ENCODE measurements around the gene HLA-DOA. TPM values are rescaled to one million over a fixed set of nuclear protein-coding genes. Genes with fewer than 3 reads are reported as not detected.

HLA-DOA gene
- total RNA-seq, 2 donors from 2014 or later: 0.56 to 7.8 TPM

- peaks cover 27% of the 10 kb centered on the region for H3K27me3 Mint-ChIP-seq
These were observed 9.3 kb downstream of the HLA-DOA start for GRCh38 chr6:33000055-33000454.

GRCh38 chr6:32995448-32995847 is 13.9 kb downstream of the HLA-DOA start:
- peaks cover 8% of the 10 kb centered on the region for H3K27me3 Mint-ChIP-seq
- H3K4me1 Mint-ChIP-seq: peaks cover 5% of the 10 kb centered on the region
- H3K27ac Mint-ChIP-seq: no peak overlapping the region
- no peaks in the 10 kb centered on the region for H3K36me3 Mint-ChIP-seq (ENCODE audit: low read depth)
- ATAC-seq (replicated peaks): no peak
- no peak overlapping the region for H3K4me3 Mint-ChIP-seq
- no peaks in the 10 kb centered on the region for H3K9me3 Mint-ChIP-seq

More at GRCh38 chr6:33000055-33000454, 9.3 kb downstream of the HLA-DOA start:
- Mint-ChIP-seq H3K4me1 (peaks cover 6% of the 10 kb centered on the region), H3K27ac (no peak overlapping the region), H3K4me3 (no peak overlapping the region), H3K36me3 (ENCODE audit: low read depth) (no peaks in the 10 kb centered on the region), H3K9me3 (no peaks in the 10 kb centered on the region)
- peak; percentile 73 for ATAC-seq (replicated peaks)

GRCh38 chr6:32993363-32993973 is 15.9 kb downstream of the HLA-DOA start:
- Mint-ChIP-seq H3K4me3 (no peak overlapping the region), H3K27me3 (peaks cover 3% of the 10 kb centered on the region), H3K9me3 (no peaks in the 10 kb centered on the region), H3K36me3 (ENCODE audit: low read depth) (no peaks in the 10 kb centered on the region), H3K4me1 (no peaks in the 10 kb centered on the region), H3K27ac (no peak overlapping the region)
- no peak for ATAC-seq (replicated peaks)

- H3K27me3 Mint-ChIP-seq: peaks cover 3% of the 10 kb centered on the region
- no peaks in the 10 kb centered on the region for H3K4me1 Mint-ChIP-seq
- H3K9me3 Mint-ChIP-seq: no peaks in the 10 kb centered on the region
- H3K4me3 Mint-ChIP-seq: no peak overlapping the region
- H3K36me3 Mint-ChIP-seq (ENCODE audit: low read depth): no peaks in the 10 kb centered on the region
- no peak for ATAC-seq (replicated peaks)
- no peak overlapping the region for H3K27ac Mint-ChIP-seq
These were observed 17.4 kb downstream of the HLA-DOA start for GRCh38 chr6:32991972-32992371.

- Mint-ChIP-seq H3K27ac (no peak overlapping the region), H3K27me3 (peaks cover 3% of the 10 kb centered on the region), H3K4me1 (peaks cover 3% of the 10 kb centered on the region), H3K4me3 (no peak overlapping the region), H3K36me3 (ENCODE audit: low read depth) (no peaks in the 10 kb centered on the region), H3K9me3 (no peaks in the 10 kb centered on the region)
- no peak for ATAC-seq (replicated peaks)
These were observed 20.0 kb downstream of the HLA-DOA start for GRCh38 chr6:32989368-32989767.

- peak; percentile 74 for ATAC-seq (replicated peaks)
- peaks cover 14% of the 10 kb centered on the region for H3K4me1 Mint-ChIP-seq
- no peak overlapping the region for H3K27ac Mint-ChIP-seq
These were observed 24.6 kb downstream of the HLA-DOA start for GRCh38 chr6:32984622-32985389.

GRCh38 chr6:32983964-32984621 is 25.3 kb downstream of the HLA-DOA start:
- Mint-ChIP-seq H3K36me3 (ENCODE audit: low read depth) (peaks cover 38% of the 10 kb centered on the region), H3K4me3 (no peak overlapping the region), H3K27ac (peak overlapping the region; percentile 55), H3K4me1 (peaks cover 14% of the 10 kb centered on the region), H3K9me3 (no peaks in the 10 kb centered on the region), H3K27me3 (no peaks in the 10 kb centered on the region)
- ATAC-seq (replicated peaks): peak; percentile 41

More at GRCh38 chr6:32984622-32985389, 24.6 kb downstream of the HLA-DOA start:
- no peak overlapping the region for H3K4me3 Mint-ChIP-seq
- H3K36me3 Mint-ChIP-seq (ENCODE audit: low read depth): peaks cover 31% of the 10 kb centered on the region
- H3K27me3 Mint-ChIP-seq: no peaks in the 10 kb centered on the region
- no peaks in the 10 kb centered on the region for H3K9me3 Mint-ChIP-seq

- Mint-ChIP-seq H3K27me3 (no peaks in the 10 kb centered on the region), H3K4me3 (no peak overlapping the region), H3K27ac (peak overlapping the region; percentile 55), H3K9me3 (no peaks in the 10 kb centered on the region), H3K4me1 (peaks cover 14% of the 10 kb centered on the region), H3K36me3 (ENCODE audit: low read depth) (peaks cover 44% of the 10 kb centered on the region)
- peak; percentile 7 for ATAC-seq (replicated peaks)
These were observed 25.9 kb downstream of the HLA-DOA start for GRCh38 chr6:32983493-32983848.

- peak; percentile 1 for ATAC-seq (replicated peaks)
- H3K36me3 Mint-ChIP-seq (ENCODE audit: low read depth): peaks cover 50% of the 10 kb centered on the region
- no peaks in the 10 kb centered on the region for H3K27me3 Mint-ChIP-seq
- H3K4me1 Mint-ChIP-seq: peaks cover 18% of the 10 kb centered on the region
- H3K27ac Mint-ChIP-seq: peak overlapping the region; percentile 55
- H3K4me3 Mint-ChIP-seq: no peak overlapping the region
- no peaks in the 10 kb centered on the region for H3K9me3 Mint-ChIP-seq
These were observed 26.5 kb downstream of the HLA-DOA start for GRCh38 chr6:32982702-32983492.

GRCh38 chr6:32982084-32982701 is 27.2 kb downstream of the HLA-DOA start:
- Mint-ChIP-seq H3K4me1 (peaks cover 25% of the 10 kb centered on the region), H3K27ac (no peak overlapping the region), H3K4me3 (no peak overlapping the region), H3K27me3 (no peaks in the 10 kb centered on the region), H3K9me3 (no peaks in the 10 kb centered on the region), H3K36me3 (ENCODE audit: low read depth) (peaks cover 57% of the 10 kb centered on the region)
- ATAC-seq (replicated peaks): no peak

- Mint-ChIP-seq H3K27ac (peak overlapping the region; percentile 61), H3K36me3 (ENCODE audit: low read depth) (peaks cover 74% of the 10 kb centered on the region), H3K4me1 (peaks cover 37% of the 10 kb centered on the region), H3K9me3 (no peaks in the 10 kb centered on the region), H3K27me3 (no peaks in the 10 kb centered on the region), H3K4me3 (no peak overlapping the region)
- no peak for ATAC-seq (replicated peaks)
These were observed 28.8 kb downstream of the HLA-DOA start for GRCh38 chr6:32980488-32981038.

GRCh38 chr6:32979720-32980487 is 29.5 kb downstream of the HLA-DOA start:
- ATAC-seq (replicated peaks): no peak
- H3K4me3 Mint-ChIP-seq: no peak overlapping the region
- peaks cover 80% of the 10 kb centered on the region for H3K36me3 Mint-ChIP-seq (ENCODE audit: low read depth)
- H3K27me3 Mint-ChIP-seq: no peaks in the 10 kb centered on the region
- peak overlapping the region; percentile 61 for H3K27ac Mint-ChIP-seq
- no peaks in the 10 kb centered on the region for H3K9me3 Mint-ChIP-seq
- H3K4me1 Mint-ChIP-seq: peaks cover 43% of the 10 kb centered on the region

GRCh38 chr6:32977953-32978324 is 31.5 kb downstream of the HLA-DOA start:
- H3K27me3 Mint-ChIP-seq: no peaks in the 10 kb centered on the region
- no peaks in the 10 kb centered on the region for H3K9me3 Mint-ChIP-seq
- peaks cover 100% of the 10 kb centered on the region for H3K36me3 Mint-ChIP-seq (ENCODE audit: low read depth)
- no peak for ATAC-seq (replicated peaks)
- peak overlapping the region; percentile 93 for H3K27ac Mint-ChIP-seq
- H3K4me1 Mint-ChIP-seq: peaks cover 32% of the 10 kb centered on the region
- peak overlapping the region; percentile 84 for H3K4me3 Mint-ChIP-seq

Data from activated T-helper 17 cell treated with anti-CD3 and anti-CD28 coated beads, Interleukin-2, amount 50 U/mL, for 72 hours (primary cell).